Uterus (tissue), 2 donors: ENCODE measurements around the gene ITGB5.

Source experiments
- CTCF ChIP-seq, 4 experiments: fragments of 200-600 bp in 2 of 4; fragments of 450-650 bp in 2 of 4; sonication (generic) in 2 of 4; IDR thresholded peaks; one replicate each; pipeline ENCODE4 v1.5.1; 2016 to 2019; ENCODE audit warnings: antibody characterized with exemption in 4 of 4, mild to moderate bottlenecking in 2 of 4, moderate library complexity in 1 of 4
- POLR2A ChIP-seq, 2 donors: fragments of 450-650 bp; IDR thresholded peaks; one replicate each; pipeline ENCODE4 v1.6.1; 2016; ENCODE audit warnings: antibody characterized with exemption in 2 of 2, mild to moderate bottlenecking in 1 of 2, moderate library complexity in 1 of 2

- TF ChIP-seq POLR2A (IDR thresholded peaks at IDR 0.05) (no peak), CTCF (IDR thresholded peaks at IDR 0.05) (no peak)
Observed at GRCh38 chr3:124841517-124841916, 45.6 kb downstream of the ITGB5 start.
